AG04449 (cell line): Measurements from ENCODE around the gene GPR31.

Source experiments
- CTCF ChIA-PET: fragments of 350-600 bp; formaldehyde crosslinking; extraction: SDS; loops from one replicate; lab custom pipeline; 2021; ENCODE audit warnings: antibody characterized with exemption; lab: Yijun Ruan, JAX
- POLR2A ChIA-PET: fragments of 400-600, 350-600 bp; formaldehyde crosslinking; extraction: SDS; loops from one replicate; lab custom pipeline; 2020; ENCODE audit warnings: antibody characterized with exemption, inconsistent platforms; lab: Yijun Ruan, JAX
- DNase-seq: peaks from one replicate; pipeline ENCODE4 v3.0.0-alpha.2; 2010; ENCODE audit warnings: low read depth, low spot score
- H3K4me3 ChIP-seq: 2 replicates; pipeline ENCODE4 v1.5.1; 2011; ENCODE audit warnings: low read depth, mild to moderate bottlenecking, control low read depth, low read length
- TF ChIP-seq, protein P1 (sequence below): IDR thresholded peaks from one replicate; pipeline ENCODE4 v1.5.1; 2011; ENCODE audit warnings: mild to moderate bottlenecking, moderate library complexity, low read length, control low read depth, inconsistent platforms; ENCODE audit not compliant: insufficient read depth; ENCODE audit errors: missing control alignments

The GPR31 gene

DNA sequence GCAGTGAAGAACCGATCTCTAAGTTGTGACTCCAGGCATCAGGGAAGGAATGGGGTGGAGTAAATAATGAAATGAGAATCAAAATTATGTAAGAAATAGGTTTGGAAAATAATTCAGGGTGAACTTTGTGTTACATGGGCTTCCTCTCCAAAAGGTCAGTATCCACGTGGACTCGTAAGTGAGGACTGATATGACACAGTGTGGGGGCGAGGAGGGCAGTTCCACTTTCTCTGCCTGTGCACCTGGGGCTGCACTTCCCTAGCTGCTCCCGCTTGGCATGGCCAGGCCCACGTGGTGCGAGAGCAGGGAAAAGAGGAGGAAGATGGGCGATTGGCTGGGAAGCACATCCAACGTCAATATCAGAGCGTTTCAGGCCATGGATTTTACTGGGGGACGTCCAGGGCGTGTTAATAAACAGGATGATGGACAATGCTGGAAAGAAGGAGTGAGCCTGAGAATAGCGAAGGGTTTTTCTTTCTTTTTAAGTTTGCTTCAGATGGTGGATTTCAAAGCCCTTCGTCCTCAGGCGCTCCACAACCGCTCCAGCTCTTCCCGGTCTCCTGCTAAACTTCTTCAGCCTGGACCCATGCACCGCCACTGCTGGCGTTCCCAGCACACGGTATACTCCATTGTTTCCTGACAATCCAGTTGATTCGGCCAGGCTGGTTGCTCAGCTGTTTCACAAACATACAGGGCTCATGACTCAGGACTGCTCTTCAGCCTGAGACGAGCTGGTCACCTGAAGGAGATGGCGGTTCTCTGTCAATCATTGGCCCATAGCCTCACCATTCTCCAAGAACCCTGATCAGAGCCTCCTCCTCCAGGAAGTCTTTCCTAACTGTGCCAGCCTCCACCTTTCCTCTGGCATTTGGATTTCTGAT lies 23.1 kb downstream of the GPR31 start:
- TF ChIP-seq, protein P1, sequence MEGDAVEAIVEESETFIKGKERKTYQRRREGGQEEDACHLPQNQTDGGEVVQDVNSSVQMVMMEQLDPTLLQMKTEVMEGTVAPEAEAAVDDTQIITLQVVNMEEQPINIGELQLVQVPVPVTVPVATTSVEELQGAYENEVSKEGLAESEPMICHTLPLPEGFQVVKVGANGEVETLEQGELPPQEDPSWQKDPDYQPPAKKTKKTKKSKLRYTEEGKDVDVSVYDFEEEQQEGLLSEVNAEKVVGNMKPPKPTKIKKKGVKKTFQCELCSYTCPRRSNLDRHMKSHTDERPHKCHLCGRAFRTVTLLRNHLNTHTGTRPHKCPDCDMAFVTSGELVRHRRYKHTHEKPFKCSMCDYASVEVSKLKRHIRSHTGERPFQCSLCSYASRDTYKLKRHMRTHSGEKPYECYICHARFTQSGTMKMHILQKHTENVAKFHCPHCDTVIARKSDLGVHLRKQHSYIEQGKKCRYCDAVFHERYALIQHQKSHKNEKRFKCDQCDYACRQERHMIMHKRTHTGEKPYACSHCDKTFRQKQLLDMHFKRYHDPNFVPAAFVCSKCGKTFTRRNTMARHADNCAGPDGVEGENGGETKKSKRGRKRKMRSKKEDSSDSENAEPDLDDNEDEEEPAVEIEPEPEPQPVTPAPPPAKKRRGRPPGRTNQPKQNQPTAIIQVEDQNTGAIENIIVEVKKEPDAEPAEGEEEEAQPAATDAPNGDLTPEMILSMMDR, result no peak
- no peak overlapping the region for H3K4me3 ChIP-seq
- ChIA-PET CTCF (no interaction called here), POLR2A (no interaction called here)
- DNase-seq, result no peak

DNA sequence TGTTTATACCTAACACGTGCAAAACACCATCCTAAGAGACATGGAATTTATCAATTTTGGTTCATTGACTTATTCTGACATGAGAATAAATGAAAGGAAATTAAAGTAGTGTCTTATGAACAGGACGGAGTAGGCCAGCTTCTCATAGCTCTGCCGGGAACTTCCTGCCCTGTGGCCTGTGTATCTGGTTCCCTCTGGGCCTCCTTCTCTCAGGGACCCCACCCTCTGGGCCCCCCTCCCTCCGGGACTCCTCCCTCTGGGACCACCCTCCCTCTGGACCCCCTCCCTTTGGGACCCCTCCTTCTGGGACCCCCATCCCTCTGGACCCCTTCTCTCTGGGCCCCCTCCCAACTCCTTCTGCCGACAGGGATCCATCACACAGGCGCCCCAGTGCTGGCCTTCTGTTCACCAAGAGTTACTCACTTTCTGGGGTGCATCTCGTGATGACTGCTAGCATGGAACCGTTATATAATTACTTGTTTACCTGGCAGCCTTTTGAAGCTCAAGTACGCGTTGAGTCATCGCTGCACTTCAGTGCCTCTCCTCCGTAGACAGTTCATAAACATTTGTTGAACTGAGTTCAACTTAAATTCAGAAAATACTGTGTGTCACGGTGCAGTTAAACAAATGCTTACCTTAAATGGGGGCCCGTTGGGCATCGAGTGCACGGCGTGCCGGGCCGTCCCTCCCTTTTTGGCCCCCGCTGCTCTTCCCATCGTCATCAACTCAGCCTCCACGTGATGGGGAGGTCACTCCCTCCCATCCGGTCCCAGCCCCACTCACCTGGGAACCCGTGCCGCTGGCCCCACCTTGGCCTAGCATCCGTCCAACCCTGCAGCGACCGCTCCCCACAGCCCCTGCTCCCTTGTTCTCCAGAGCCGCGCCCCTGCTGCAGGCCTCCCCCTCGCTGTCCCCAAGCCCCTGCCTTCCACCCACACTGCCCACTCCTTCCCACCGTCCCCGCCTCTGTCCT lies 26.8 kb downstream of the GPR31 start:
- CTCF ChIA-PET, result no interaction called here

DNA sequence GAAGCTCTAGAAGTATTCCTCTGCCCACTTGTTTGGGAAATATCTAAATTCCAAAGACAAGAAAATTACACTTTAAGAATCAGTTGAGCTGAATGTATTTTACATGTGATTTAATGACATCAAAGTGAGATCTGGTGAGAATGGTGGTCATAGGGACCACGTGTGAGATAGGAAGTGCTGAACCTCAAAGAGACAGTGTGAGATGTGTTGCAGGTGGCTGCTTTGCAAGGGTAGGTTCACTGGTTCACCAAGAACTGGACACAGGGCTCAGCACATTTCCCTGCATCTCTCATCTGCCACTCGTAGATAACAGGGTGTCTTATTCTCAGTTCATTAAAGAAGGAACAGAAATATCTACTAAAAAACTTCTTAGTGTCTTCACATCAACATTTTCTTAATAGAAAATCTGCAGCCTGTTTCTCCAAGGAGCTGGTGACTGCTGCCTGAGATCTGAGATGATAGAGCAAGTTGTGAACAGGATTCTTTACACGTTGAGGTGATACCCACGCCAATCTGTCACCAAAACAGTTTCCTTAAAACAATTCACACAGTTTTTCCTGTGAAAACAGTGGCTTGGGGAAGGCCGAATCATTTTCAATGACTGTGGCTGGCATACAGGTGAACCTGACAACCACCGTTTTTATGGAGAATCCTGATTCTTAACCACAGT lies 27.6 kb downstream of the GPR31 start:
- CTCF ChIA-PET, result no interaction called here
- TF ChIP-seq, protein P1, result no peak
- DNase-seq, result no peak
- POLR2A ChIA-PET, result no interaction called here
- H3K4me3 ChIP-seq, result no peak overlapping the region

More for the DNA sequence above, 26.8 kb downstream of the GPR31 start:
- no peak overlapping the region for H3K4me3 ChIP-seq
- TF ChIP-seq, protein P1, result no peak
- POLR2A ChIA-PET, result no interaction called here
- no peak for DNase-seq

DNA sequence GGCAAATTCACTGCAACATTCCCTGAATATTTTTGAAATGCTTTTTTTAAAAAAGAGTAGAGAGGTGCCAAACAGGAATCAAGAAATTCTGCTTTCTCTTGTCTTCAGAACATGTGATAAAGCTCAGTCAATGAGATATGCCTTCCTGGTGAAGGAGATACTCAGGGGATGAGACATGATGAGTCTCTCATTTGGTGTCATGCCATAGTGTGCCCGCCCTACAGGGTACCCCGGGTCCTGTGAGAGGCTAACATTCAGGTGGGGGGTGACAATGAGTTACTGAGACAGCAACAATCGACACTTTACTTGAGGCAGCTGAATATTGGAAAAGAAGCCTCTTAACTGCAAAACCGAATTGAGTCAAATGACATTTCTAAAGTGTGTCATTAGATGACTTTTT lies 28.2 kb downstream of the GPR31 start:
- no peak for DNase-seq
- ChIA-PET CTCF (no interaction called here), POLR2A (no interaction called here)
- TF ChIP-seq, protein P1, result no peak
- no peak overlapping the region for H3K4me3 ChIP-seq

DNA sequence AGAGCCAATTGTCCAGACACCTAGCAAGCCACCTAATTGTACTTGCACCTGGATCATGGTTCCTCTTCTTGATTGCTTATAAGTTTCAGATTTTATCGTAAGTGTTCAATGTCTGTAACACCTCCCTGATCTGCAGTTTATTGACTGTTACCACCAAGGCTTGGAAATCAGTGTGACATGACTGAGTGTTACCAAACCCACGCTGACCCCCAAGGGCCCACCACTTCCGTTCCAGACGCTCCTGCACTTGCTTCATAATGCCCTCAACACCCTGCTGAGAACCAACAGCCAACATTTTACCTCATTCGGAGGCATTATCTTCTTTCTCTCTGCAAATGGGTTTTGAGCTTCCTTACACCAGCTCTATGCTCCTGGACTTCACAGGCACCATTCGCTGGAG lies 28.6 kb downstream of the GPR31 start:
- POLR2A ChIA-PET, result no interaction called here
- H3K4me3 ChIP-seq, result no peak overlapping the region
- DNase-seq, result no peak
- CTCF ChIA-PET, result no interaction called here
- TF ChIP-seq, protein P1, result no peak
